Measurements from ENCODE around the gene CPAMD8. TPM values are rescaled to one million over a fixed set of nuclear protein-coding genes. Genes with fewer than 3 reads are reported as not detected.
A peak's percentile ranks its signal among the peaks of the same experiment; 100 is the strongest.

Gene CPAMD8
- total and polyA plus RNA-seq, 2 donors (not counting 1 experiment from before 2014, with no cell fraction given): 1.1 to 2.7 TPM

DNA sequence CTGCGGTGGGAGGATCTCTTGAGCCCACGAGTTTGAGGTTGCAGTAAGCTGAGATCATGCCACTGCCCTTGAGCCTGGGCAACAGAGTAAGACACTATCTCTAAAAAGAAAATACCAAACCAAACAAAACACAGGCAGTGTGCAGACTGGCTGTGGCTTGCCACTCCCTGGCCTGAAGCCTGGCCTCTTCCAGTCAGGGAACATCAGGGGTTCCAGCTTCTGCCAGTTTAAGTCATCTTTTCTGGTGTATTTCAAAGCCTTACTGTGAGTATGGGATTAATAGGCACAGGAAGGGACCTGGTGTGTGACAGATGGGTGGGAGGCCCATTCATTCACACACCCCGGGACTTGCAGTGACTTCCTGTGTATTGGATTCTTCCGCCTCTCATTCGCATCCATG lies 164.8 kb downstream of the CPAMD8 start:
- Mint-ChIP-seq H3K9me3 (ENCODE audit: insufficient read depth) (no peaks in the 10 kb centered on the region), H3K27me3 (no peaks in the 10 kb centered on the region), H3K27ac (no peak overlapping the region), H3K4me1 (peaks cover 16% of the 10 kb centered on the region), H3K4me3 (no peak overlapping the region)
- WGBS (ENCODE audit: insufficient coverage): 66% methylated on average over 2 of the region's 5 CpGs
- no peak overlapping the region for H3K4me2 ChIP-seq (replicated peaks; ENCODE audit: low read depth, low read length, poor library complexity, severe bottlenecking)
- H3K9me3 ChIP-seq (ENCODE audit: control extremely low read depth in 1 of 3, control insufficient read depth in 2 of 3, insufficient read depth in 1 of 3, low read length in 2 of 3): no peaks in the 10 kb centered on the region
- DNase-seq: no peak
- ChIA-PET POLR2A (interaction anchor here (0.7 kb wide), 1 partner anchor 26 kb away, joined by 5 read pairs; no protein-coding TSS in a partner anchor), CTCF (no interaction called here)
- H2AFZ ChIP-seq (ENCODE audit: insufficient read depth, low read depth, low read length, poor library complexity, severe bottlenecking): no peak overlapping the region
- H4K20me1 ChIP-seq (ENCODE audit: control insufficient read depth, insufficient read depth, low read length, poor library complexity, severe bottlenecking): no peaks in the 10 kb centered on the region
- intact Hi-C loops (cut with micrococcal nuclease): no loop called here
- H3K27ac ChIP-seq (ENCODE audit: low read length in 2 of 2): no peak overlapping the region
- peaks cover 8% of the 10 kb centered on the region for H3K79me2 ChIP-seq (ENCODE audit: control insufficient read depth, insufficient read depth, low read length)
- H3K36me3 ChIP-seq (replicated peaks in 1 of 2; ENCODE audit: control extremely low read depth in 1 of 2, control insufficient read depth in 1 of 2, extremely low read depth in 1 of 2, insufficient read depth in 2 of 2, low read length in 1 of 2): peaks cover 0 to 45% of the 10 kb centered on the region in 2 experiments
- ATAC-seq (ENCODE audit: low read depth): no peak
- no peaks in the 10 kb centered on the region for H3K27me3 ChIP-seq (replicated peaks in 1 of 4; ENCODE audit: control extremely low read depth in 1 of 4, control insufficient read depth in 3 of 4, insufficient read depth in 4 of 4, low read length in 3 of 4)
- H3K4me3 ChIP-seq (ENCODE audit: control extremely low read depth in 1 of 5, extremely low read depth in 1 of 5, insufficient read depth in 1 of 5, low read depth in 2 of 5, low read length in 4 of 5): no peak overlapping the region
- peaks cover 7 to 9% of the 10 kb centered on the region in 2 donors for H3K4me1 ChIP-seq (ENCODE audit: control insufficient read depth in 2 of 2, insufficient read depth in 2 of 2, low read length in 2 of 2)
- TF ChIP-seq EZH2 (IDR thresholded peaks at IDR 0.05; ENCODE audit: borderline replicate concordance, insufficient read depth, low read depth, low read length, poor library complexity, severe bottlenecking) (no peak), CTCF (IDR thresholded peaks at IDR 0.05) (no peak)
- H3K9ac ChIP-seq (ENCODE audit: low read length): no peak overlapping the region

GRCh38 chr19:16861011-16861410 lies 165.6 kb downstream of the CPAMD8 start:
- H2AFZ ChIP-seq (ENCODE audit: insufficient read depth, low read depth, low read length, poor library complexity, severe bottlenecking): no peak overlapping the region
- H3K27ac ChIP-seq (ENCODE audit: low read length in 2 of 2): no peak overlapping the region
- peaks cover 7 to 9% of the 10 kb centered on the region in 2 donors for H3K4me1 ChIP-seq (ENCODE audit: control insufficient read depth in 2 of 2, insufficient read depth in 2 of 2, low read length in 2 of 2)
- peaks cover 2% of the 10 kb centered on the region for H3K79me2 ChIP-seq (ENCODE audit: control insufficient read depth, insufficient read depth, low read length)
- Mint-ChIP-seq H3K27ac (peak overlapping the region; percentile 41), H3K4me1 (peaks cover 16% of the 10 kb centered on the region), H3K4me3 (no peak overlapping the region), H3K9me3 (ENCODE audit: insufficient read depth) (no peaks in the 10 kb centered on the region), H3K27me3 (no peaks in the 10 kb centered on the region)
- peaks cover 0 to 38% of the 10 kb centered on the region in 2 experiments for H3K36me3 ChIP-seq (replicated peaks in 1 of 2; ENCODE audit: control extremely low read depth in 1 of 2, control insufficient read depth in 1 of 2, extremely low read depth in 1 of 2, insufficient read depth in 2 of 2, low read length in 1 of 2)
- 83% methylated on average over 3 of the region's 3 CpGs for WGBS (ENCODE audit: insufficient coverage)
- H3K27me3 ChIP-seq (replicated peaks in 1 of 4; ENCODE audit: control extremely low read depth in 1 of 4, control insufficient read depth in 3 of 4, insufficient read depth in 4 of 4, low read length in 3 of 4): no peaks in the 10 kb centered on the region
- intact Hi-C loops (cut with micrococcal nuclease): no loop called here
- ATAC-seq (ENCODE audit: low read depth): no peak
- ChIA-PET POLR2A (interaction anchor here (0.7 kb wide), 1 partner anchor 27 kb away, joined by 5 read pairs; no protein-coding TSS in a partner anchor), CTCF (no interaction called here)
- H3K4me2 ChIP-seq (replicated peaks; ENCODE audit: low read depth, low read length, poor library complexity, severe bottlenecking): no peak overlapping the region
- H3K9ac ChIP-seq (ENCODE audit: low read length): no peak overlapping the region
- TF ChIP-seq EZH2 (IDR thresholded peaks at IDR 0.05; ENCODE audit: borderline replicate concordance, insufficient read depth, low read depth, low read length, poor library complexity, severe bottlenecking) (no peak), CTCF (IDR thresholded peaks at IDR 0.05) (no peak)
- no peak overlapping the region for H3K4me3 ChIP-seq (ENCODE audit: control extremely low read depth in 1 of 5, extremely low read depth in 1 of 5, insufficient read depth in 1 of 5, low read depth in 2 of 5, low read length in 4 of 5)
- H3K9me3 ChIP-seq (ENCODE audit: control extremely low read depth in 1 of 3, control insufficient read depth in 2 of 3, insufficient read depth in 1 of 3, low read length in 2 of 3): no peaks in the 10 kb centered on the region
- no peak for DNase-seq
- H4K20me1 ChIP-seq (ENCODE audit: control insufficient read depth, insufficient read depth, low read length, poor library complexity, severe bottlenecking): no peaks in the 10 kb centered on the region
